Measurements from ENCODE around the gene RBM20.

Gene RBM20

DNA sequence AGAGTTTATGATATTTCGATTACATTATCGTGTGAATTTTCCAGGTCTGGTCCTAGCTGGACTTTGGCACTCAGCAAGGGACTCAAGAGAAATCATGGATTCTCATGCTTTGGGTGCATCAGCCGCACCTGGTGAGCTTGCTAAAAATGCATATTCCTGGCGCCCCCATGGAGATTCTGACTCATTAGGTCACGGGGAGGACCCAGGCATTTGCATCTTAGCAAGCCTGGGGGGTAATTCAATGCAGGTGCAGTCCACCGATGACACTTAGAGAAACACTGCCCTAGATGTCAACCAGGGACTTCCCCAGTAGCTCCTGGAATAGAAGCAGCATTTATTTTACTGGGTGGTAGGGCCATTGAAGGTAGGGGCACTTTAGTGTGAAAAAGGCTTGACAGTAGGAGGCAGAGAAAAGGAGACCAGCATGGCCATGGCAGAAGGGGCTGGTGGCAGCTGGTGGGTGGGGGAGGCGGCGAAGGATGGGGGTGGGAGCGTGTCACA is 197.7 kb downstream of the RBM20 start:
- DNase-seq, result no peak

DNA sequence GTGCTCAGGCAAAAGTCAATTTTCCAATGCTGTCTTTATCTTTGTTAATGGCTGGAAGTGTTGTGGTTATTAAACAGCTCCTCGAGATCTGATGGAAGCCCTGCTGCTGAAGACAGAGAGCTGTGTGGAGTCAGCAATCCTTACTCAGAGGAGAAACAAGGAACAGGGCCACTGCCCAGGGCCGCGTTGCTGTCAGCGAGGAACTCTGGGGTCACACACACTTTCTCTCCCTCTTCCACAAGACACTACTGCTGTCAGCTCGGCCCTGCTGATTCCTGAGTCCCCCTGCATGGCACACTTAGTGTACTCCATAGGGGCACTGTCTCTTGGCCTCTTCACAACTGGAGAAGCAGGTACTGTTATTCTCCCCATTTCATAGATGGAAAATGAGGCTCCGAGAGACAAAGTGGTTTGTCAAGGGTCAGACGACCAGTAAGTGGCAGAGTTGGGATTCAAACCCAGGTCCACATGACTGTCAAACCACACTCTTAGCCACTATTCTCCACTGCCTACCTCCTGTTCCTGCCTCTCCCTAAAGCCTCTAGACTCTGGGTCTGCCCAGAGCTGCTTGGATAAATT is 198.3 kb downstream of the RBM20 start:
- DNase-seq, result no peak

DNA sequence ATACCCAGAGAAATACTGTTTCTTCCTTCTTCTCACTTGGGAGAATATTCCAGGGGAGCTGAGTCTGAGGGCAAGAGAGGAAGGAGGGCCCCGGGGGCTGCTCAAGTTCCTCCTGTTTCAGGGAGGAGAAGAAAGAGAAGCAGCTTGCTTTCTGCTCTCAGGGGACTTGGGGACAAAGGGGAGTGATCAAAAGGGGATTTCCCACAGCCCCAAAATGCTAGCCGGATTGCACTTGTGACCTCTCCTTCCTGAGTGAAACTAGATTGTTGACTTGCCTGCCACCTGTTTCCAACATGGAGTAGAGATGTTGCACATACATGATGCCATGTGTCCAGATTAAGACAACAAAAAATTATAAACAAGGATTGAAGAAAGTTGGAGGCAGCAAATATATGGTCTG is 198.9 kb downstream of the RBM20 start:
- no peak for DNase-seq

DNA sequence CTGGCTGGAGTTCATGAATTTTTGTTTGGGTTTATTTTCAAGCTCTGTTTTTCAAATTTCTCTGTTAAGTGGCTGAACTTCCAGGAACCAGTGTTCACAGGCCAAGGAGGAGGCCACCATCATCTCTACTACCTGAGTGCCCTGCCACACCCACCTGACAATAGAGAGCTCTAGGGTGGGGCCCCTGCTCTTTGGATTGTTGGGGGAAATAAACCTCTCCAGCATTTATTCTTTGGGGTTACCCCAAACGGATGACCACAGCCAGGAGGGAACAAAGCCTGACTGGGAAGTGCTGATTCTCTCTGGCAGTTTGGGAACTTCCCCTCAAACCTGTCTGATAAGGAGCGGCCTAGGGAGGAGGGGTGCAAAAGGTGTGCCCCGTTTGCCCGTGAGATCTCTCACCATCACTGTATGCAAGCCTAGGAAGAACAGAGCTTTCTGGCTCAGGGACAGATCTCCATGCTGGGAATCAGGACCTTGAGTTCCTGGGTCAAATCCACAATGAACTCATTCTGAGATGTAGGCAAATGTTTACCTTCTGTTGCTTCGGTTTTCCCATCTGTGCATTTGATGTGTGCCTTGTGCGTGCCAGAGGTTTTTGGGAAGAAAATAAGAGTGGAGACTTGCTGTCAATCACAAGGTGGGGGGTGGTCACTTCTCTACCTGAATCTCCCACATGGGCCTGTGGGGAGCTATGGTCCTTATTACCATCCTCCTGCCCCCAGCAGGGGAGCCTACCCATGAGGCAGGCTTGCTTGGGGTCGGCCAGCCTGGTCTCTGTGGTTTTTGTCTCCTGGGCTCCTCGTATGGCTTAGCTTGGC is 199.9 kb downstream of the RBM20 start:
- DNase-seq, result no peak

DNA sequence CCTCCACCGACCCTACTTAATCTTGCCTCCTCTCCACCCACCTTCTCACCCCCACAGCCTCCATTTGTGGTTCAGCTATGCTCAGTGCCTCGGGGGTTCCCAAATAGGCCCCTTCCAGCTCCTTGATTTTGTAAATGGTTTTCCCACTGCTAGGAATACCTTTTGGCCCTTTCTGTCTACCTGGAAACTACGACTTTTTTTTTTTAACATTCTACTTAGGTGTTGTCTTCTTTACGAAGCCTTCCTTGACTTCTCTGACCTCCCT is 200.4 kb downstream of the RBM20 start:
- DNase-seq, result no peak

DNA sequence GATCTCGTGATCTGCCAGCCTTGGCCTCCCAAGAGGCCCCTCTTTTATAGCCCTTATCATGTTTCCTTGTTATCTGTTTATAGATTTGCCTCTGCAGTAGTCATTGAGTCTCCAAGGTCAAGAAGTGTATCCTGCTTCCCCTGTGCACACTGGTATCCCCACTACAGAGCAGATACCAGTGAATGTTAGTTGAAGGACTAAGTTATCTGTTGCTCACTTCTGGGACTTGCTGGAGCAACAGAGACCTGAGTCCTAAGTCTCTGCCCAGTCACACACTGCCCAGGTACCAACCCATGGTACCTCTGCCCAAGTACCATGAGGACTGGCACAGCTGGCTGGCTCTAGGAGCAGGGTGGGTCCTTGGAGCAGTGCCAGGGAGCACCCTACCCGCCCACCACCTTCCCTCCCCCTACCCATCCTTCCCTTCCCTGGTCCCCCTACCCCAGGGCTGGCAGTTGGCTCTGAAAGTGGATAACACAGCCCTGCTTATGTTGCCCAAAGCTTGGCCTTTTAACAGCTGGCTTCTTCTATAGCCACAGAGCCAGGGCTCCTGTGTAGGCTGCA is 201.1 kb downstream of the RBM20 start:
- DNase-seq, result no peak

DNA sequence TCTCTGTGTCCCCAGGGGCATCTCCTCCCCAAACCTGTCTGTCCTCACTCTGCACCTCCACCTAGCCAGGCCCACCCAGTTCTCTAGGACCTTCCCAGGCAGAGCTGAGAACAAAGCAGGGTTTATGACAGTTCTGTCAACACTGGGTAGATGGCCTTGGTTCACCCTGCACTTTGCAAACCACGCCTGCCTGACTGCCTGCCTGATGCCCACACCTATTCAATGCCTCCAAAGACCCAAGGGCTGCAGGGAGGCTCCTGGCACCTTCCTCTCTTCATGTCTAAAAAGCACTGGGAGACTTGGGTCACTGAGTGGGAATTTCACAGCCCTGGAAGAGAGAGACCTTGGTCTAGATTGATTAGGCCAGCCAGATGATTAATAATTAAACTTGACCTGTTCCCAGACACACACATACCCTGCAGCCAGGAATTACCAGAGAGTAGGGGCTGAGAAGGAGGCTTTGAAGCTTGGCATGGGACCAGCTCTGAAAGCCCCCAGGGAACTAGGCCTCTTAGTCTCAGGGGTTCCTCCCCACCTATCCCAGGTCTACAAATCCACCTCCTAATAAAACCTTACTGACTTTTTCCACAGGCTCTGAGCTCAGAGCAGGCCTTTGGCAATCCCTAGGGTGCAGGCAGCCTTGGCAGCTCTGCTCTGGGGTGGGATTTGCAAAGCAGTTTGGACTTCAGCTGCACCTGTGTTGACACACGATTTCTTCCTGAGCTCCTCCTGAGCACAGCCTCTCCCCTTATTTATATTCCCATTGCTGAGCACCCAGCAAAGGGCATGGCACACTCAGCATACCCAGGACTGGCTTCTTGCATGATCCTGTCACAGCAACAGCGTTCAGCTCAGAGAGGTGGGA is 201.9 kb downstream of the RBM20 start:
- no peak for DNase-seq

GRCh38 chr10:110847374-110847773 is 203.2 kb downstream of the RBM20 start:
- no peak for DNase-seq

GRCh38 chr10:110848106-110848505 is 204.0 kb downstream of the RBM20 start:
- DNase-seq, result no peak

- DNase-seq, result no peak
Measured at GRCh38 chr10:110850099-110850498, 206.0 kb downstream of the RBM20 start.

DNA sequence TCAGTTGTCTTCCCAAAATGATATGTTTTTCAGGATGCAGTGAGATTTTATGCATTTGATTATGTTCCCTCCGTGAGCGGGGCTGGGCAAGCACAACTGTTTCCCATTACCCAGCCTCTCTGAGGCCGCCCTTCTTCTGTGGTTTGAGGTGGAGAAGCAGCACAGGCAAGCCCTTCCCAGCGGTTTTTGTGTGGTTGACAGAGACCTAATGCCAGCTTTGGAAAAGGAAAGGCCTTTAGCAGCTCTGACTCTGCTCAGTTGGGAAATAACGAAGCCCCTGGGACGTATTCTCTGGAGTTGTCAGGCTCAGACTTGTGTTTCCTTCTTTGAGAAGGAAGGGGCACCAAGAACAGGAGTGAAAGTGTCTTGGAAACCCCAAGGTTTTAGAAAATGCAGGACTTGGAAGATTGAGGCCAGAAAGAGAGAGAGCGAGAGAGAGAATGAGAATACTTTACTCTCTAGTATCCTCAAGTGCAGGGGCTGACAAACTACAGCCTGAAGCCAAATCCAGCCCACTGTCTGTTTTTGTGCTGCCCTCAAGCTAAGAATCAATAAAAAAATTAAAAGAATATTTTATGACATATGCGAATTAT is 207.0 kb downstream of the RBM20 start:
- DNase-seq, result no peak

DNA sequence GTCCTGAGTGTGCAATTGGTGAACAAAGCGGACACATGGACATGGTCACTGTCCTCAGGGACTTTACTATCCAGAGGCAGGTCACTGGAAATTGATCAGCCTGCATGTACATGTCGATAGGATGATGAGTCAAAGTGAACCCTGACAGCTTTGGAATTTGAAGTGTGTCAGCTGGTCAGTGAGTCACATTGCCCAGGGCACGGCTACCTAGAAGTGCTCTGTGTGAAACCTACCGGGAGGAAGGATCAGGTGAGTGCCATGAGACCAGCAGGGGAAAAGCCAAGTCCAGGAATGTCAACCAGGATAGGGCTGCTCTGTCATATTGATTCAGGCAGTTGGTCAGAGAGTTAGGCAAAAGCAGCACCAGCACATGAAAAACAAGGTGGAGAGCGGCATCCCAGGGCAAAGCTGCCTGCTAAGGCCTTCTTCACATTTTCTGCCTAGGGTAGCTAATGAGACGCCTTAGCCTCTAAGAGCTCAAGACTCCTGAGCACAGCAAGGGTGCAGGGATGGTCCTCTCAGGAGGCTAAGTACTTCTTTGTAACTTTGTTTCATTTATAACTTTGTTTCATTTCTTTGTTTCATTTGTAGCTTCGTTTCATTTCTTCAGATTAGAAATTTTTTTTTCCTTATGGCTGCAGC is 208.2 kb downstream of the RBM20 start:
- DNase-seq, result no peak

DNA sequence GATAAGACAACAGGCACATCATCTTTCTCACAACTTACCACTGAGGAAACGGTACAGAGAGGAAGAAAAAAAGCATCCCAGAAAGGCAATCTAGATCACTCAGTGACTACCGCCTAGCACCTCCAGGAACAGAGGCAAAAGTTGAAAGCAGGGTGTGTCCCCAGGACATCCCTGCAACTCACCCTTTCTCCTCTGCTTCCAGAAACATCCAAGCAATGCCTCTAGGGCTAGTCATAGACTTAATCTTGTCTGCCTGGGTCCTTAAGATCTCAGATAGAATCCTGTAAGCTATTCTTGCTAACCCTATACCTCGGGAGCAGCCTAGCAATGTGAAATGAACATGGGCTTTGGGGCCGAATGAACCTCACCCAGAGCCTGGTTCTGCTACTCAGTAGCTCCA is 208.8 kb downstream of the RBM20 start:
- DNase-seq, result no peak

GRCh38 chr10:110853921-110854605 is 209.9 kb downstream of the RBM20 start:
- no peak for DNase-seq

- DNase-seq, result peak; percentile 43
Measured at GRCh38 chr10:110857265-110858171, 213.4 kb downstream of the RBM20 start.

DNA sequence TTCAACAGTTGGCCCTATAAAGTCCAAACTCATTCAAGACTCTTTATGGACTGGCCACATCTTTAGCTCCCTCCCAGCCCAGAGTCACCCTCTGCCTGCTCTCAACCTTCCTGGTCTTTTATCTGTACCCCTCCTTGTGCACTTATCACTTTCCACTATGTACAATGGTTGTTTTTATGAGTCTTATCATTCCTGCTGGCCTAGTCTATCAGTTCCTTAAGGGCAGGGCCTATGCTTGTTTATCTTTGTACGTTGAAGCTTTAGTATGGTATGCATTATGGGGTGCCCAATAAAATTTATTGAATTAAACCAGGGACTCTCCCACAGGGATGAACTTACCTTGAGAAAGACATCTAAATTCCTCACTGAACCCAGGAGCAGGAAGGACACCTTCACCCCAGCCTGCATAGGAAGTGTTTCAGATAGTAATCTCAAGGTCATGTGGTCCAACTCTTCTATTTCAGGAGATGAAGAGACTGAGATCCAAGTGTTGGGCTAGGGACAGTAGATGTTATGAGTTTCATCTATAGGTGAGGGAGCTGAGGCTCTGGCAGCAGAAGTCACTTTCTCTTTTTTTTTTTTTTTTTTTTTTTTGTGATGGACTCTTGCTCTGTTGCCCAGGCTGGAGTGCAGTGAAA is 214.3 kb downstream of the RBM20 start:
- DNase-seq, result no peak

DNA sequence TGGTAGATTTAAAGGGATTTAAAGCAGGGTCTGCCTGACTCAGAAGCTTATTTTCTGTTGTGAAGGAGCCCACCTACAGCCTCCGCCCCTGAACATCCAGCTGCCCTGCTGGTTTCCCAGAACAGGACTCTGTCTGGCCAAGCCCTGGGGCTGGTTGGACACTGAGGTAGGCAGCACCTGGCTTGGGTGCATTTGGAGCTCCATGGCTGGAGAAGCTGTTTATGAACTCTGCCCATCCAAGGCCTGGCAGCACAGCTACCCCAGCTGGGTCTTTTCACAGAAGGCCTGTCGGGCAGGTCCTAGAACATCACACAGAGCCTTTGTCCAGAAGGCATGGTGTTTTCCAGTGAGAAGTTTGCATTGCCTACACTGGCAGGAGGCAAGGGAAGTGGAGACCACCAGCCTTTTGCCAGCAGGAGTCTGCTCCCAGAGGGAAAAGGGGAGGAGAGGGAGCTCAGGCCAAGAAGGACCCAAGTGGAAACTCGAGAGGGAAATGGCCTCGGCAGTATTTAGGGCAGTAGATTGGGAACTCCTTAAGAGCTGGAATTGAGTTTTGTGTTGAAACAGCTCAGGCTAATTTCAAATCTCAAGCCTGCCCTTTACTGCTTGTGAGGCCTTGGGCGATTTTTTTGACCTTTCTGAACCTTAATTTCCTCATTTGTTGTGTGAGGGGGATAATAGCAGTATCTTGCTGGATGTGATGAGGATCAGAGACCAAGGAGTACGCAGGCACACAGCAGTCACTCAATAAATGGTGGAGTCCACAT is 215.3 kb downstream of the RBM20 start:
- DNase-seq, result no peak

DNA sequence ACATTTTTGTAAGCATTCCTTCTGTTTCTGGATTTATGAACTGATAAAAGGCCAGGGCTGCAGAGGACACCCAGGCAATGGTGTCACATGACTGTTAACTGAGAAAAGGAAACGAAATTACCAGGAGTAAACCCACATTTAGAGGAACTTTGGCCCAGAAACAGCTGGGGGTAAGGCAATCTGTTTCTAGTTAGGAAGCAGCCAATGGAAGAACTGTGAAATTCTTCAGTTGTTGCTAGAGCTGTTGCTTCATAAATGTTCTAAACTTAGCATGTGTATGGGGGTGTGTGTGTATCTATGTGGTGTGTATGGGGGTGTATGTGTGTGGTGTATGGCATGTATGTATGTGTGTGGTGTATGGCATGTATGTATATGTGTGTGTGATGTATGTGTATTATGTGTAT is 215.8 kb downstream of the RBM20 start:
- DNase-seq, result peak; percentile 27

GRCh38 chr10:110860576-110861241 is 216.6 kb downstream of the RBM20 start:
- no peak for DNase-seq

Data from midbrain (tissue), 1 donor.